CD14-positive monocyte (primary cell): ENCODE data around the gene ZNF729. TPM values are rescaled to one million over a fixed set of nuclear protein-coding genes. Genes with fewer than 3 reads are reported as not detected.

Experiments used
- DNase-seq, 3 donors: peaks; one replicate each; pipeline ENCODE4 v3.0.0-alpha.2; 2011 to 2022
- H2AFZ ChIP-seq: 2 replicates; pipeline ENCODE4 v1.6.0; 2012; ENCODE audit warnings: mild to moderate bottlenecking, low read depth, low read length, inconsistent platforms; ENCODE audit not compliant: insufficient read depth, poor library complexity, severe bottlenecking
- H3K27ac ChIP-seq, 2 donors: 1 replicate in 1 of 2; 2 replicates in 1 of 2; pipeline ENCODE4 v1.5.1; 2012 to 2013; ENCODE audit warnings: low read length in 2 of 2, control low read depth in 1 of 2, inconsistent platforms in 1 of 2, low read depth in 1 of 2, mild to moderate bottlenecking in 1 of 2
- H3K27me3 ChIP-seq, 2 donors: one replicate each; pipeline versions ENCODE4 v1.6.0 to v1.6.1; 2011 to 2013; ENCODE audit warnings: low read length in 2 of 2; ENCODE audit not compliant: control insufficient read depth in 2 of 2, insufficient read depth in 2 of 2
- H3K36me3 ChIP-seq, 2 donors: replicated peaks in 1 of 2; 1 replicate in 1 of 2; 2 replicates in 1 of 2; pipeline versions ENCODE4 v1.5.1 to v1.6.1; 2012 to 2013; ENCODE audit warnings: low read length in 2 of 2, control low read depth in 1 of 2, inconsistent platforms in 1 of 2, mild to moderate bottlenecking in 1 of 2; ENCODE audit not compliant: insufficient read depth in 2 of 2, control insufficient read depth in 1 of 2
- H3K4me1 ChIP-seq, 2 donors: 1 replicate in 1 of 2; 2 replicates in 1 of 2; pipeline versions ENCODE4 v1.5.1 to v1.6.1; 2012 to 2013; ENCODE audit warnings: low read length in 2 of 2, control low read depth in 1 of 2, inconsistent platforms in 1 of 2, mild to moderate bottlenecking in 1 of 2, moderate library complexity in 1 of 2; ENCODE audit not compliant: insufficient read depth in 2 of 2, control insufficient read depth in 1 of 2
- H3K4me2 ChIP-seq: replicated peaks from 2 replicates; pipeline ENCODE3; 2012; ENCODE audit warnings: low read length, moderate library complexity, mild to moderate bottlenecking; ENCODE audit not compliant: poor library complexity, severe bottlenecking; ENCODE audit errors: extremely low read depth
- H3K4me3 ChIP-seq, 3 experiments: fragments of 200-600 bp in 1 of 3; sonication (generic) in 1 of 3; replicated peaks in 1 of 3; 1 replicate in 2 of 3; 2 replicates in 1 of 3; pipeline ENCODE4 v1.5.1; 2011 to 2013; ENCODE audit warnings: low read length in 3 of 3, mild to moderate bottlenecking in 3 of 3, control low read depth in 2 of 3, low read depth in 2 of 3, inconsistent platforms in 1 of 3, moderate library complexity in 1 of 3
- H3K79me2 ChIP-seq: 2 replicates; pipeline ENCODE4 v1.6.0; 2012; ENCODE audit warnings: mild to moderate bottlenecking, control low read depth, inconsistent platforms, low read length, moderate library complexity; ENCODE audit not compliant: insufficient read depth
- H3K9ac ChIP-seq: 2 replicates; pipeline ENCODE4 v1.6.0; 2017; ENCODE audit warnings: low read length, mild to moderate bottlenecking; ENCODE audit not compliant: insufficient read depth, poor library complexity, severe bottlenecking
- H3K9me3 ChIP-seq, 2 donors: replicated peaks in 1 of 2; 1 replicate in 1 of 2; 2 replicates in 1 of 2; pipeline versions ENCODE4 v1.5.1 to v1.6.1; 2012 to 2013; ENCODE audit warnings: low read length in 2 of 2, control low read depth in 1 of 2; ENCODE audit not compliant: control insufficient read depth in 1 of 2, insufficient read depth in 1 of 2
- H4K20me1 ChIP-seq: 2 replicates; pipeline ENCODE4 v1.6.0; 2012; ENCODE audit warnings: mild to moderate bottlenecking, low read length, control low read depth, moderate library complexity; ENCODE audit not compliant: insufficient read depth
- H3K27ac Mint-ChIP-seq, 7 donors: one replicate each; pipeline ENCODE4 v1.8.0; 2020; ENCODE audit warnings: mild to moderate bottlenecking in 7 of 7, mixed read lengths in 7 of 7, moderate library complexity in 6 of 7, inconsistent platforms in 2 of 7
- H3K27me3 Mint-ChIP-seq, 3 donors: one replicate each; pipeline ENCODE4 v1.8.0; 2021 to 2022; ENCODE audit warnings: low read depth in 3 of 3, mild to moderate bottlenecking in 3 of 3, mixed read lengths in 3 of 3, moderate library complexity in 3 of 3, inconsistent platforms in 1 of 3
- H3K36me3 Mint-ChIP-seq, 2 donors: one replicate each; pipeline ENCODE4 v1.8.0; 2020; ENCODE audit warnings: mixed read lengths in 2 of 2, inconsistent platforms in 1 of 2, mild to moderate bottlenecking in 1 of 2
- H3K4me1 Mint-ChIP-seq: one replicate; pipeline ENCODE4 v1.8.0; 2020; ENCODE audit warnings: mild to moderate bottlenecking, mixed read lengths
- H3K4me3 Mint-ChIP-seq, 2 donors: one replicate each; pipeline ENCODE4 v1.8.0; 2020; ENCODE audit warnings: mild to moderate bottlenecking in 2 of 2, mixed read lengths in 2 of 2, moderate library complexity in 1 of 2
- H3K9me3 Mint-ChIP-seq, 7 donors: one replicate each; pipeline ENCODE4 v1.8.0; 2020 to 2022; ENCODE audit warnings: mixed read lengths in 7 of 7, mild to moderate bottlenecking in 6 of 7, moderate library complexity in 6 of 7, inconsistent platforms in 2 of 7
- CTCF ChIP-seq: fragments of 200-600 bp; IDR thresholded peaks from one replicate; pipeline ENCODE4 v1.8.0; 2022; ENCODE audit warnings: antibody characterized with exemption, mild to moderate bottlenecking
- WGBS: methylation state at CpG from one replicate; pipeline ENCODE4 v1.1.5; 2013; ENCODE audit warnings: missing lambda C conversion rate; ENCODE audit not compliant: insufficient coverage; 5-methylcytosine and 5-hydroxymethylcytosine counted together
- intact Hi-C, 2 donors: fragments of 100-400 bp; cut with micrococcal nuclease; formaldehyde crosslinking; loops; one replicate each; pipeline versions ENCODE4 v1.15.0 to v1.15.1; 2023
- polyA plus RNA-seq, 3 donors: library from polyadenylated mRNA; depleted of rRNA in 1 of 3; unstranded in 2 of 3; stranded (reverse) in 1 of 3; fragments of 300-500 nt in 2 of 3; fragments of >200 nt in 1 of 3; fragmentation: Illumina TruSeq in 2 of 3; gene quantifications; 1 replicate in 2 of 3; 2 replicates in 1 of 3; pipeline ENCODE4 v1.2.3, GENCODE V29; 2012 to 2021
- small RNA-seq: library from RNA; depleted of rRNA; stranded (forward); fragments of <200 nt; gene quantifications from one replicate; pipeline ENCODE3, GENCODE V24; 2012; ENCODE audit warnings: low read depth; ENCODE audit not compliant: insufficient read length

The ZNF729 gene
- polyA plus RNA-seq, 3 donors, result not detected

DNA sequence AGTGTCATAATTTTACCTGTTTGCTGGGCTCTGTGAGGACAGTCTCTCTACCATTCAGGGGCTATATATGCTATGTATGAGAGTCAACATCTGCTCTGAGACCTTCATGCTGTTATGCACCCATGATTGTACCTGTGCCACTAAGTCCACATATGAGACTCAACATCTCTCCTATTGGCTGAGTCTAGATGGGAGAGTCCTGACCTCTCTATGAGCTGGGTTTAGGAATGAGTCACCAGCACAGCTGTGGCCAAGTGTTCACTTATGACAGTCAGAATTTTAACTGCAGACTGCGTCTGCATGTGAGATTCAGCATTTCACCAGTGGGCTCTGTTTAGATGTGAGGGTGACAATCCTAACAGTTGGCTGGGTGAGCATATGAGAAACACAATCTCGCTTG, 49.5 kb downstream of the ZNF729 start:
- Histone ChIP-seq H4K20me1 (no peaks in the 10 kb centered on the region), H3K27me3 (no peaks in the 10 kb centered on the region), H3K9ac (no peak overlapping the region), H3K4me2 (no peak overlapping the region), H3K36me3 (no peaks in the 10 kb centered on the region), H3K4me1 (no peaks in the 10 kb centered on the region), H3K79me2 (no peaks in the 10 kb centered on the region), H3K9me3 (peaks cover 74 to 98% of the 10 kb centered on the region in 2 donors), H3K27ac (no peak overlapping the region), H2AFZ (no peak overlapping the region), H3K4me3 (no peak overlapping the region)
- H3K9me3 Mint-ChIP-seq, result peaks cover 22 to 74% (median 52%) of the 10 kb centered on the region in 7 donors
- TF ChIP-seq CTCF, result no peak
- H3K27ac Mint-ChIP-seq, result no peak overlapping the region
- H3K4me3 Mint-ChIP-seq, result no peak overlapping the region
- H3K4me1 Mint-ChIP-seq, result no peaks in the 10 kb centered on the region
- WGBS, result 100% methylated on average over 1 of the region's 2 CpGs
- no peak for DNase-seq
- intact Hi-C loops, result no loop called here
- no peaks in the 10 kb centered on the region for H3K36me3 Mint-ChIP-seq
- peaks cover 0 to 2% (median 0%) of the 10 kb centered on the region in 3 donors for H3K27me3 Mint-ChIP-seq

- intact Hi-C loops, result no loop called here
- peaks cover 17 to 74% (median 65%) of the 10 kb centered on the region in 7 donors for H3K9me3 Mint-ChIP-seq
- Histone ChIP-seq H3K4me1 (no peaks in the 10 kb centered on the region), H2AFZ (no peak overlapping the region), H3K27me3 (no peaks in the 10 kb centered on the region), H4K20me1 (no peaks in the 10 kb centered on the region), H3K4me2 (no peak overlapping the region), H3K36me3 (no peaks in the 10 kb centered on the region), H3K9me3 (peaks cover 66 to 71% of the 10 kb centered on the region in 2 donors), H3K9ac (no peak overlapping the region), H3K79me2 (no peaks in the 10 kb centered on the region), H3K4me3 (no peak overlapping the region), H3K27ac (no peak overlapping the region)
- DNase-seq, result no peak
- TF ChIP-seq CTCF, result no peak
- H3K27ac Mint-ChIP-seq, result no peak overlapping the region
- H3K4me3 Mint-ChIP-seq, result no peak overlapping the region
- no peaks in the 10 kb centered on the region for H3K4me1 Mint-ChIP-seq
- H3K36me3 Mint-ChIP-seq, result no peaks in the 10 kb centered on the region
- no peaks in the 10 kb centered on the region for H3K27me3 Mint-ChIP-seq
- WGBS, result 75% methylated on average over 2 of the region's 2 CpGs
Observed at GRCh38 chr19:22354665-22355064, 68.4 kb downstream of the ZNF729 start.

Small RNA genes within 50 kb of the gene (small RNA-seq; reads per million reads assigned to genes)
- gene AC011494.1, result not detected

Other genes starting within 250 kb of the ZNF729 start
- under 1 TPM; 0.07 to 0.90 (median 0.55) TPM for gene ZNF257, start 234.0 kb upstream of the ZNF729 start, polyA plus RNA-seq
- gene ZNF676, start 89.5 kb upstream of the ZNF729 start, polyA plus RNA-seq, result not detected
- not detected for gene ZNF98, start 135.9 kb downstream of the ZNF729 start, polyA plus RNA-seq